GM19035 (cell line): ENCODE results near the gene RASAL3.

Experiments
- ATAC-seq: cut with Tn5 transposase; IDR thresholded peaks from one replicate; pipeline ENCODE4 v1.9.1; 2021; ENCODE audit not compliant: unreplicated experiment

RASAL3 gene

DNA sequence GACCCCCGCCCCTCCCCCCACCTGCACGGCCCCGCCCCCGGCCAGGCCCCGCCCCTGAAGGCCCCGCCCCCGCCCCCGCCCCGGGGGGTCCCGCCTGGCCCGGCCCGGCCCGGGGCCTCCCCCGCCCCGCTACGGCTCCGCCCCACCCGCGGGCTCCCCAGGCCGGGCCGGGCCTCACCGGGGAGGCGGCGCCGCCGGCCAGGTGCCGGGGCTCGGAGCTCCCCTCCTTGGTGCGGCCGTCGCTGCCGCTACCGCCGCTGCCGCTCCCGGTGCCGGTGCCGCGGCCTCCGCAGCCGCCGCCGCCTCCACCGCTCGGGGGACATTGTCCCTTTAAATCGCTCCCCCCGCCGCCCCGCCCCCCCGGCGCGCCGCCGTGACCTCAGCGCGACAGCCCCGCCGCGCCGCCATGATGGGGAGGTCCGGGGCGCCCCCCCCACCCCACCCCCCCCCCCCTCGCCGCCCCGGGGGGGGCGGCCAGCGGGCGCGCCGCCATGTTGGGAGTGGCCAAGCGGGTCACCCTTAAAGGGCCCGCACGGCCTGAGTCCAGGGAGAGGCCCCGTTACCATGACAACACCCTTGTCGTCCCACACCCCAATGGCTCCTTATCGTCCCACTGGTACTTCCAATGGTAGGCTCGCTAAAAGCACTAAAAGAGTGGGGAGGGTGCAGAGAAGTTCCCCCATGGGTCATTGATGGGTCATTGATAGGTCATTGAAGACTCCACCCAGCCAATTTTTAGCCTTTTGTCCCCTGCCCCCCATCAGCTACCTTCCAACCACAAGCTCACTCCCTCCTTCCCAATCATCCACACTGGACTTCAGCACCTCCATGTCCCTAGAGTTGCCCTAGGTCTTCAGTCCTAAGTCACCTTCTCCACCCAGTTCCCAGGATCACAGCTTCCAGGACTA is 14.5 kb downstream of the RASAL3 start, which contains the start of gene WIZ:
WIZ (minus strand) TSS at position 337 of the 908 bp plus-strand sequence. CDS start 1,649 bp downstream, outside the sequence.
- peak; percentile 61 for ATAC-seq

- ATAC-seq = no peak
Observed at GRCh38 chr19:15448778-15449619, 15.3 kb downstream of the RASAL3 start.

GRCh38 chr19:15448044-15448777 is 16.1 kb downstream of the RASAL3 start:
- ATAC-seq = no peak

DNA sequence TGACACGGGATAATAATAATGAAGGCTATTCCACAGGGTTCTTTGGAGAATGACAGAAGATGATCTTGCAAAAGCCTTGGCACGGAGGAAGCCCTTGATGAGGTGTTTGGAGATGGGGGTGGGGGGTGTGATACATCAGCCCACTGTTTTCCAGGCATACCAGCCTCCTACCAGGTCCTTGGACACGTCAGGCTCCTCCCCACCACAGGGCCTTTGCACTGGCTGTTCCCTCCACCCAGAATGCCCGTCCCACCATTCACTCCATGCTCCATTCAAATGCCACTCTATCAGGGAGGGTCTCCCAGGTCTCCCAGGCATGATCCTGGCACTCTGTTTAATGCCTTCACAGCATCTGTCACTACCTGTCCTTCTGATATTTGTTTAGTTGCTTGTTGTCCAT is 17.3 kb downstream of the RASAL3 start:
- no peak for ATAC-seq

DNA sequence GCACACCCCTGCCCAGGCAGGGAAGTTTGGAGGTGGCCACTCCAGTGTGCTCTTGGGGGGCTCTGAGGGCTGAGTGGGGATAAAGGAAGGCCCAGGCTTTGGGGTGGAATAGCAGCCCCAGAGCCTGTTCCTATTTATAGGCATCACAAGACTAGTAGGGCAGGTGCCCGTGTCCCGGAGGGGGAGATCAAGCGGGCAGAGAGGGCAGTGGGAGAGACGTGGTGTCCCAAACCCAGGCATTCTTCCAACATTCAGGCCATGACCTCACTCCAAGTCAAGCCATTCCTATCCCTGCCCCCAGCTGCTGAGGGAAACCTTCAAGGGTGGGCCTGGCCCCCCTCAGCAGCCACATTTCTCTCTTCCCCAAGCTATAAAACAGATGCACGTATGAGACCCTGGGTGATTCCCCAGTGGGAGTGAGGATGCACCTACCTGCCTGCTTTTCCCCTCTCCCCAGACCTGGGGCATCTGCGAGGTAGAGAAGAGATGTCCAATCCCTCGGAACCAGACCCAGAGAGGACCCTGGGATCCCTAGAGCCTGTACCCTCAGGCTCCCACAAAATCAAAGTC is 18.5 kb downstream of the RASAL3 start:
- ATAC-seq = no peak

DNA sequence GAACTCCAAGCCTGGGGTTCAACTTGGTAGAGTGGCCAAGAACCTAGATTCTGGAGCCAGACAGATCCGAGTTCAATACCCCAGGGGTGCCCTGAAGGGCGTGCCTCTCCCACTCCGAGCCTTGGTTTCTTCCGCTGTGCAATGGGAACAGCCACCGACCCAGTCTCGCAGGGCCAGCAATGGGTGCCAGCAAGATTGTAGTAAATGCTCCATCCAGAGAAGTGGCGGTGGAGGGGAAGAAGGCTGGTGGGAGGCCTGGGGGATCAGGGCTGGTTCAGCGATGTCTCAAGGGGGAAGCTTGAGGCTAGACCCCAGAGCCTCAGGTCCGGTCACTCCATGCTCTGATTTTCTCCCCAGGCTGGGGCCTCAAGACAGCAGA is 19.1 kb downstream of the RASAL3 start:
- ATAC-seq = no peak

GRCh38 chr19:15444505-15445226 is 19.7 kb downstream of the RASAL3 start:
- no peak for ATAC-seq

GRCh38 chr19:15443838-15444237 is 20.5 kb downstream of the RASAL3 start:
- ATAC-seq = no peak

- ATAC-seq = no peak
Observed at GRCh38 chr19:15443325-15443724, 21.0 kb downstream of the RASAL3 start.

- no peak for ATAC-seq
Observed at GRCh38 chr19:15442142-15442920, 22.0 kb downstream of the RASAL3 start.

DNA sequence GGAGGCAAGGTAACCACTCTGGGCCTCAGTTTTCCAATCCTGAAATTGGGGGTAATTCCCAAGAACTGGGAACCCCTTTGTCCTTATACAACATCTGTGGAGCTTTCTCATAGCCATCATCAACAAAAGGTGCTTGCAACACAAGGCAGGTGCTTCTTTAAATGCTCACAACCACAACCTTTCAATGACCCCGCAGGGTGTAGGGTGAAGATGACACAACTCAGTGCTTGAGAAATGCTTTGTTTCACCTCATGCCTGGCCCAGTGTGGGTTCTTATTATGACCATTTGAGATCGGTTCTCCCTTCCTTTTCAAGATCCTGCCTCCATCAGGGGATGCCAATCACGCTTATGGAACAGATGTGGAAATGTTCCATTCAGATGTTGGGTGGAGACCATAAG is 23.0 kb downstream of the RASAL3 start:
- ATAC-seq = no peak

- no peak for ATAC-seq
Observed at GRCh38 chr19:15439821-15440641, 24.3 kb downstream of the RASAL3 start.

DNA sequence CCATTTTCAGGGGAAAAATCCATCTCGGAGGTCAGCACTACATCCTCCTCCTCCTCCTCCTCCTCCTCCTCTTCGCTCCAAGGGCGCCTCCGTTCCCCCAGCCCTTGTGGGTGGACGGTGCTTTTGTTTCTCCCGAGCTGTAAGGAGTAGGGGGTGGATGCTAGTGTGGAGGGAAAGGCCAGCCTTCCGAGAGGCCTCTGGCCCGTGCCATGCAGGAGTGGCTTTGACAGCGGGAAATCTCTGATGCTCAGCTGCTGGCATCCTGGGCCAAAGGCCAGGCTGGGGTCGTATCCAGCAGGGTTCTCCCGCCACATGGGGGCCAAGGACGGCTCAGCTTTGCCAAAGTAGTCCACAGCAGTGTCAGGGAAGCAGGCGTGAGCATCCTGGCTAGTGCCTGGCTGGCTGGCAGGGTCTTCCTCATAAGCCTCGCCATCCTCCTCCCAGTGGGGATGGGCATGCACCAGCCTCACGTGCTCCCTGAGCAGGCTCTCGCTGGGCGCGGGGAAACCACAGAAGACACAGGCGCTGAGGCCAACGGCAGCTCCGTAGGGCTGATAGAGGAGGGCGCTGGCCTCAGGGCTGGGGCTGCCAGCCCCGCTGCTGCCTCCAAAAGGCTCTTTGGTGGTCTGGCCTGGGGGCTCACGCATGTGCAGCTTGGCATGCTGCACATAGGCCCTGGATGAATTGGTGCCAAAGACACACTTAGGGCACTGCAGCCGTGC is 25.1 kb downstream of the RASAL3 start:
- ATAC-seq = no peak

- no peak for ATAC-seq
Observed at GRCh38 chr19:15438577-15438976, 25.8 kb downstream of the RASAL3 start.

DNA sequence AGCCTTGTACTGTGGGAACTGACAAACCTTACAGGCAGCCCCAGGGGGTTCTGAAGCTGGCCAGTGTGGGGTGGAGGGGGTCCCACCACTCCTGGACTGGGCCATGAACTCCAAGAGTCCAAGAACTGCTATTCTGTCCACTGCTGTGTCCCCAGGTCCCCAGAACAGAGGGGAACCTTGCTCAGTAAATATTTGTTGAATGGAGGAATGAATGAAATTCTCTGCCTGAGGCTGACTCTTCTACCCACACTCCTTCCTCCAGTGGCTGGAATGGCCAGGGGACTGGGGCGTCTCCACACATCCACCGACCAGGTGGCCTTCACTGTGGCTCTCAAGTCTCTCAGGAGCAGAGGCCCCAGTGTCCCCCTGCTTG is 26.2 kb downstream of the RASAL3 start:
- no peak for ATAC-seq

DNA sequence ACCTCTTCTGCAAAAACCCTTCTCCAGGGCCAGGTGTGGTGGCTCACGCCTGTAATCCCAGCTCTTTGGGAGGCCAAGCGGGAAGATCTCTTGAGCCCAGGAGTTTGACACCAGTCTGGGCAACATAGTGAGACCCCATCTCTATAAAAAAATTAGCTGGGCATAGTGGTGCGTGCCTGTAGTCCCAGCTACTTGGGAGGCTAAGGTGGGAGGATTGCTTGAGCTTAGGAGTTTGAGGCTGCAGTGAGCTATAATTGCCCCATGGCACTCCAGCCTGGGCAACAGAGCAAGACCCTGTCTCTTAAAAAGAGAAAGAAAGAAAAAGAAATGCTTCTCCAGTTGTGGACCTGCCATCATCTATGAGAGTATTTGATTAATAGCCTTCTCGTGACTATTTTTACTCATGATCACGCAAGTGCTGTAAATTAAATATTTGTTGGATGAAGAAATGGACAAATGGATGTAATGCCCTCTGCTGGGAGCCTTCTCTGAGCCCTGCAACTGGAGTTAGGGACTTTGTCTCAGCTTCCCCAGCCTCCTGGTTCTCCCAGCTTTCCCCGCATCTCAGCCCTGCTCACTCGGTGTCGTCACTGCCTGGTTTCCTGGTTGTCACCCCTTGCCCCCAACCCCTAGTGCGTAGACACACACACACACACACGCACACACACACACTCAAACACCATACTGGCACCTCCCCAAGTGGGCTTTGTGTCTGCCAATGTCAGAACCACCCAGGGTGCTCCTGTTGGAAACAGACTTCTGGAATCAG is 26.8 kb downstream of the RASAL3 start:
- no peak for ATAC-seq

- no peak for ATAC-seq
Observed at GRCh38 chr19:15436826-15437110, 27.6 kb downstream of the RASAL3 start.
